ENCODE data around the gene CTXN1.

Gene CTXN1

DNA sequence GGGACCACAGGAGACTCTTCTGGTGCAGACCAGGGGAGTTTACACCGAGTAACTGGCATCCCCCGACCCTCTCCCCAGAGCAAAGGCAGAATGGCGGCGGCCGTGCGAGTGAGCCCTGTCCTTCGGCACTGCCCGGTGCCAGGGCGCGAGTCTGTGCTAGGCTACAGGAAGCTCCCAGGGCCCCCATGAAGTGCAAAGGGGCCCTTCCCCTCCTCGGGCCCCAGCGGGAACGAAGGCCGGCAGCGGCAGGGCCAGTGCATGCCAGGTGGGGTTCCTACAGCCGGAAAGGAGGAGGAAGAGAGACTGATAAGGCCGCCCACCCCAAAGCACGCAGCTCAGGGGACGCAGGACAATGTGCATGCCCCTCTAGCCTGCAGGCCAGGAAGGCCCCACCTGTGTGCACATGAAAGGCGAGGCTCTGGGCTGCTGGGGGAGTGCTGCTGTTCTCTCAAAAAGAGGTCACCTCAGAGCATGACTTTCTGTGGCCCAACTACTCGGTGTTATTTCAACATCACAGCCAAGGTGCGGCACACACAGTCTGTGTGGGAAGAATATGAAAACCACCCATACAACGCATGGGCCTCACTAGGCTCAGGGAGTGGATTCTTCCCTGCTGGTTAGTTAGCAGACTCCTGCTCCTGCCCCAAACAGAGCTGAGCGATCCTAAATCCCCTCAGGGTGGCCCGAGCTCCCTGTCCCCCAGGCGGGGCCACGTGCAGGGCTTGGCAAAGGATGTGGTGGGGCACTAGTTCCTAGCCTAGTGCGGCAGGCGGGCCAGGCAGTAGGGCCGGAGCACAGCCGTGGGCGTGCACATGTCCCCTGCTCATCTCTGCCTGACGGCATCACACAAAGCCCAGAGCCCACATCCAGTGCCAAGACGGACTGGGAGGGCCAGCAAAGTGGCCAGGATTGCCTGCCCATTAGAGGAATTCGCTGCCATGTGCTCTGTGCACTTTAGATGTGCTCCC lies 45.9 kb upstream of the CTXN1 start:
- H3K79me2 ChIP-seq (ENCODE audit: control insufficient read depth, low read length) = no peaks in the 10 kb centered on the region
- H3K4me1 ChIP-seq (ENCODE audit: control insufficient read depth, low read length) = no peaks in the 10 kb centered on the region
- TF ChIP-seq EZH2phosphoT487 (IDR thresholded peaks at IDR 0.05; ENCODE audit: borderline replicate concordance, low read length) = no peak
- TF ChIP-seq, protein P1, sequence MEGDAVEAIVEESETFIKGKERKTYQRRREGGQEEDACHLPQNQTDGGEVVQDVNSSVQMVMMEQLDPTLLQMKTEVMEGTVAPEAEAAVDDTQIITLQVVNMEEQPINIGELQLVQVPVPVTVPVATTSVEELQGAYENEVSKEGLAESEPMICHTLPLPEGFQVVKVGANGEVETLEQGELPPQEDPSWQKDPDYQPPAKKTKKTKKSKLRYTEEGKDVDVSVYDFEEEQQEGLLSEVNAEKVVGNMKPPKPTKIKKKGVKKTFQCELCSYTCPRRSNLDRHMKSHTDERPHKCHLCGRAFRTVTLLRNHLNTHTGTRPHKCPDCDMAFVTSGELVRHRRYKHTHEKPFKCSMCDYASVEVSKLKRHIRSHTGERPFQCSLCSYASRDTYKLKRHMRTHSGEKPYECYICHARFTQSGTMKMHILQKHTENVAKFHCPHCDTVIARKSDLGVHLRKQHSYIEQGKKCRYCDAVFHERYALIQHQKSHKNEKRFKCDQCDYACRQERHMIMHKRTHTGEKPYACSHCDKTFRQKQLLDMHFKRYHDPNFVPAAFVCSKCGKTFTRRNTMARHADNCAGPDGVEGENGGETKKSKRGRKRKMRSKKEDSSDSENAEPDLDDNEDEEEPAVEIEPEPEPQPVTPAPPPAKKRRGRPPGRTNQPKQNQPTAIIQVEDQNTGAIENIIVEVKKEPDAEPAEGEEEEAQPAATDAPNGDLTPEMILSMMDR (IDR thresholded peaks at IDR 0.05; ENCODE audit: low read depth, low read length, poor library complexity, severe bottlenecking) = no peak
- H3K9me3 ChIP-seq (ENCODE audit: control insufficient read depth, insufficient read depth, low read length) = no peaks in the 10 kb centered on the region
- peaks cover 75% of the 10 kb centered on the region for H3K36me3 ChIP-seq (ENCODE audit: control insufficient read depth, low read length)
- H3K4me2 ChIP-seq (ENCODE audit: low read length) = no peak overlapping the region
- H3K27me3 ChIP-seq (ENCODE audit: control insufficient read depth, low read length) = no peaks in the 10 kb centered on the region
- H3K9me2 ChIP-seq (replicated peaks; ENCODE audit: control insufficient read depth, low read length) = no peaks in the 10 kb centered on the region
- no peak overlapping the region for H3K27ac ChIP-seq (ENCODE audit: low read depth, low read length)
- peaks cover 8% of the 10 kb centered on the region; the same call in 1 of the 2 replicates for H4K20me1 ChIP-seq (ENCODE audit: control insufficient read depth, insufficient read depth, low read depth, low read length)
- H3K4me3 ChIP-seq (ENCODE audit: low read length) = no peak overlapping the region
- H3F3A ChIP-seq (ENCODE audit: control insufficient read depth, insufficient read depth) = no peaks in the 10 kb centered on the region

DNA sequence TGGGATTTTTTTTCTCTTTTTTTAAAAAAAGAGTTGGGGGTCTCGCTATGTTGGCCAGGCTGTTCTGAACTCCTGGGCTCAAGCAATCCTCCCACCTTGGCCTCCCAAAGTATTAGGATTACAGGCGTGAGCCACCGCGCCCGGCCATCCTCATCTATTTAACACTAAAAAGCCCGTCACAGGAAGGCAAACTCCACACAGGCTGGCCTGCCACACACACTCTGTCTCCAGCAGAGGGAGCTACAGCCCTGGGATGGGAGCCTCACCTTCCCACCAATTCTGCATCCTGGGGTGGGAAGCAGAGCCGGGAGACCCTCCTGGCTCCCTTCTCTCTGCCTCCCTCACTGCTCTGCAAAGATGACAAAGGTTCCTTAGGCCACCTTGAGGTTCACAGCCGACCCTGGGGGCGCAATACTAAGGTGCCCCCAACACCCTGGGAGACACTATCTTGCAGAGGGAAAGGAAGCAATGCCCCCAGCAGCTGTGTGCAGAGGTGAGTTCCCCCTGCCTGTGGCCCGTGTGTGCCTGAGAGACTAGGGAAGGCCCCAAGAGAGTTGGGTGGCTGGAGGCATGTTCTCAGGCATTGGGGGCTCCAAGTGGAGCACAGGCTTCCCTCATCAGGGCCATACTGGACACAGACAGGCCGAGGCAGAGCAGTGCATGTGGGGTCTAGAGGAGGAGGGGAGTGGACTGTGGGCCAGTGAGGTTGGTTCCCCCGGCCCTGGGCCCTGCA lies 44.9 kb upstream of the CTXN1 start:
- Histone ChIP-seq H3K36me3 (ENCODE audit: control insufficient read depth, low read length) (peaks cover 78% of the 10 kb centered on the region), H3K27me3 (ENCODE audit: control insufficient read depth, low read length) (no peaks in the 10 kb centered on the region), H3K9me2 (replicated peaks; ENCODE audit: control insufficient read depth, low read length) (no peaks in the 10 kb centered on the region), H4K20me1 (ENCODE audit: control insufficient read depth, insufficient read depth, low read depth, low read length) (peaks cover 8% of the 10 kb centered on the region; the same call in 1 of the 2 replicates), H3K4me3 (ENCODE audit: low read length) (no peak overlapping the region), H3K27ac (ENCODE audit: low read depth, low read length) (no peak overlapping the region), H3F3A (ENCODE audit: control insufficient read depth, insufficient read depth) (no peaks in the 10 kb centered on the region), H3K9me3 (ENCODE audit: control insufficient read depth, insufficient read depth, low read length) (no peaks in the 10 kb centered on the region), H3K4me2 (ENCODE audit: low read length) (no peak overlapping the region), H3K4me1 (ENCODE audit: control insufficient read depth, low read length) (no peaks in the 10 kb centered on the region), H3K79me2 (ENCODE audit: control insufficient read depth, low read length) (no peaks in the 10 kb centered on the region)
- TF ChIP-seq, protein P1 (IDR thresholded peaks at IDR 0.05; ENCODE audit: low read depth, low read length, poor library complexity, severe bottlenecking) = peak; percentile 91
- TF ChIP-seq EZH2phosphoT487 (IDR thresholded peaks at IDR 0.05; ENCODE audit: borderline replicate concordance, low read length) = no peak

DNA sequence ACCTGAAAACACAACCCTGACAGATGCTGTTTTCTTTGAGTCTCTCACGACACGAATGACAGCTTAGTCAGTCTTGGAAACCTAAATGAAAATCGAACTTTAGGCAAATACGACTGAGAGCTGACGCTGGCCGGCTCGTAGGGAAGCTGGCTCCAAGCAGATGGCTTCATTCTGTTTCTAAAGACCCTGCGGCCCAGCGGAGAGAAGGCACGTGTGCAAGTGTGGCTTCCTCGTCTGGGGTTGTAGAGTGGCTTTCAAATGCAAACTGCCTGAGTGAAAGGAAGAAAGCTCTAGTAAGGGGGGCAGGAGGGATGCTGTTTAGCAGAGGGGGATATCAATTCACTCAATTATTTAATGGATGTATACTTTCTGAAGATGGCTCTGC lies 43.6 kb upstream of the CTXN1 start:
- H3K4me2 ChIP-seq (ENCODE audit: low read length) = no peak overlapping the region
- H3K36me3 ChIP-seq (ENCODE audit: control insufficient read depth, low read length) = peaks cover 80% of the 10 kb centered on the region
- H3K9me3 ChIP-seq (ENCODE audit: control insufficient read depth, insufficient read depth, low read length) = no peaks in the 10 kb centered on the region
- no peaks in the 10 kb centered on the region for H3F3A ChIP-seq (ENCODE audit: control insufficient read depth, insufficient read depth)
- no peak overlapping the region for H3K27ac ChIP-seq (ENCODE audit: low read depth, low read length)
- H3K4me3 ChIP-seq (ENCODE audit: low read length) = no peak overlapping the region
- no peak for TF ChIP-seq EZH2phosphoT487 (IDR thresholded peaks at IDR 0.05; ENCODE audit: borderline replicate concordance, low read length)
- TF ChIP-seq, protein P1 (IDR thresholded peaks at IDR 0.05; ENCODE audit: low read depth, low read length, poor library complexity, severe bottlenecking) = no peak
- H3K4me1 ChIP-seq (ENCODE audit: control insufficient read depth, low read length) = no peaks in the 10 kb centered on the region
- no peaks in the 10 kb centered on the region for H3K79me2 ChIP-seq (ENCODE audit: control insufficient read depth, low read length)
- H4K20me1 ChIP-seq (ENCODE audit: control insufficient read depth, insufficient read depth, low read depth, low read length) = peaks cover 8% of the 10 kb centered on the region; the same call in 1 of the 2 replicates
- no peaks in the 10 kb centered on the region for H3K9me2 ChIP-seq (replicated peaks; ENCODE audit: control insufficient read depth, low read length)
- no peaks in the 10 kb centered on the region for H3K27me3 ChIP-seq (ENCODE audit: control insufficient read depth, low read length)
